ENCODE measurements around the gene PDCD5. TPM values are rescaled to one million over a fixed set of nuclear protein-coding genes. Genes with fewer than 3 reads are reported as not detected.

The PDCD5 gene
- total and polyA plus RNA-seq, 2 of the 4 experiments (the other 2 are of a cell fraction), result 30.6 to 74.1 TPM

DNA sequence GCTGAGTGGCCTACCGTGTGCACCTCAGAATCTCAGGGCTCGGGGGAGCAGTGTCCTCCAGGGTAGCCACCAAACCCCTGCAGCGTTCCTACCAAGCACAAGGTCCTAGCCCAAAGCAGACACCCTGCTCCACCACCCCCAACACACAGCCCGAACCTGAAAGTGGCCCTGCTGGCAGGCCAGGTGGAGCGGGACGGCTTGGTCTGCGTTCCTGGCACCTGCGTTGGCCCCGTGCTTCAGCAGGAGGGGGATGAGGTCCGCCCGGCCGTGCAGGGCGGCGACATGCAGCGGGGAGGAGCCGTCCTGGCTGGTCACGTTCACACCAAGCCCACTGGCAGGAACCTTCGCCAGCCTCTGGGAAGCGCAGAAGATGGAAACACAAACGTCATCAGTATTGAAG, 26.5 kb downstream of the PDCD5 start:
- Histone ChIP-seq H3K56ac (ENCODE audit: extremely low read depth, insufficient read depth, low read length) (no peak overlapping the region), H3K9me1 (ENCODE audit: insufficient read depth, low read length) (no peaks in the 10 kb centered on the region), H2BK20ac (ENCODE audit: low read depth, low read length) (no peak overlapping the region), H2BK15ac (ENCODE audit: low read depth, low read length) (no peak overlapping the region), H3K23ac (ENCODE audit: low read depth, low read length) (no peak overlapping the region), H2BK120ac (ENCODE audit: low read depth, low read length) (no peak overlapping the region), H3K18ac (ENCODE audit: low read depth, low read length) (no peak overlapping the region), H3K27ac (ENCODE audit: insufficient read depth, low read length) (no peak overlapping the region), H2BK5ac (ENCODE audit: low read depth, low read length, poor library complexity, severe bottlenecking) (no peak overlapping the region), H3K9me3 (ENCODE audit: control insufficient read depth, insufficient read depth, low read length) (no peaks in the 10 kb centered on the region), H3K14ac (replicated peaks; ENCODE audit: low read depth, low read length) (no peak overlapping the region), H3K79me1 (ENCODE audit: low read depth in 1 of 2, low read length in 2 of 2) (peaks cover 0 to 1% of the 10 kb centered on the region in 2 experiments; a peak in 1 of 4 replicates), H3K27me3 (ENCODE audit: control insufficient read depth, insufficient read depth, low read length) (no peaks in the 10 kb centered on the region), H2AFZ (replicated peaks; ENCODE audit: low read length, poor library complexity) (no peak overlapping the region), H3K4me1 (ENCODE audit: control insufficient read depth, insufficient read depth, low read length) (no peaks in the 10 kb centered on the region), H3K4me3 (ENCODE audit: insufficient read depth, low read depth, low read length) (no peak overlapping the region), H2AK9ac (replicated peaks; ENCODE audit: low read depth, low read length, poor library complexity) (no peak overlapping the region), H3K36me3 (ENCODE audit: control insufficient read depth, insufficient read depth, low read length) (peaks cover 51% of the 10 kb centered on the region), H3K4ac (ENCODE audit: low read depth, low read length) (no peak overlapping the region), H4K5ac (ENCODE audit: low read depth, low read length) (no peak overlapping the region), H3K4me2 (ENCODE audit: low read depth, low read length) (no peak overlapping the region), H4K8ac (ENCODE audit: low read depth in 2 of 2, low read length in 2 of 2) (no peak overlapping the region), H2AK5ac (ENCODE audit: low read depth, low read length) (no peak overlapping the region), H4K20me1 (ENCODE audit: insufficient read depth, low read length) (no peaks in the 10 kb centered on the region), H3K9ac (ENCODE audit: low read depth, low read length) (no peak overlapping the region), H4K91ac (ENCODE audit: insufficient read depth, low read depth, low read length) (no peak overlapping the region)
- intact Hi-C loops (cut with micrococcal nuclease), result no loop called here
- CTCF ChIA-PET, result interaction anchor here (0.6 kb wide), 1 partner anchor 49 kb away, joined by 3 read pairs; no protein-coding TSS in a partner anchor
- in situ Hi-C loops (cut with MboI; ENCODE audit: low sequenced_read_pairs), result no loop called here
- BruUV-seq (replicated peaks), result no TSS peak
- WGBS, 2 experiments (ENCODE audit: extremely low coverage in 2 of 2, insufficient read length in 1 of 2), result 95% methylated on average over 7 of the region's 20 CpGs; no CpG with 5 or more reads in 1 of the 2 experiments
- POLR2A ChIA-PET (ENCODE audit: unreplicated experiment), result no interaction called here
- dilution Hi-C loops (cut with HindIII; ENCODE audit: low sequenced_read_pairs, unreplicated experiment), result no loop called here
- ATAC-seq (ENCODE audit: low read depth) (no peak), DNase-seq (no peak)
- TF ChIP-seq NFE2L2 (IDR thresholded peaks at IDR 0.05; ENCODE audit: low read depth, low read length) (no peak), FOS (IDR thresholded peaks at IDR 0.05; ENCODE audit: low read depth, low read length) (no peak), ELK1 (IDR thresholded peaks at IDR 0.05; ENCODE audit: borderline replicate concordance, low read depth, low read length) (no peak), POLR2A (IDR thresholded peaks at IDR 0.05; ENCODE audit: low read depth, low read length) (no peak), USF2 (IDR thresholded peaks at IDR 0.05; ENCODE audit: low read depth, low read length) (no peak), RFX5 (IDR thresholded peaks at IDR 0.05; ENCODE audit: low read depth, low read length) (no peak), MAZ (IDR thresholded peaks at IDR 0.05; ENCODE audit: borderline replicate concordance, low read depth, low read length) (no peak)
